ENCODE measurements around the gene UBXN10. TPM values are rescaled to one million over a fixed set of nuclear protein-coding genes. Genes with fewer than 3 reads are reported as not detected.

UBXN10 gene
- total and polyA plus RNA-seq, 2 of the 4 experiments (the other 2 are of a cell fraction): not detected

DNA sequence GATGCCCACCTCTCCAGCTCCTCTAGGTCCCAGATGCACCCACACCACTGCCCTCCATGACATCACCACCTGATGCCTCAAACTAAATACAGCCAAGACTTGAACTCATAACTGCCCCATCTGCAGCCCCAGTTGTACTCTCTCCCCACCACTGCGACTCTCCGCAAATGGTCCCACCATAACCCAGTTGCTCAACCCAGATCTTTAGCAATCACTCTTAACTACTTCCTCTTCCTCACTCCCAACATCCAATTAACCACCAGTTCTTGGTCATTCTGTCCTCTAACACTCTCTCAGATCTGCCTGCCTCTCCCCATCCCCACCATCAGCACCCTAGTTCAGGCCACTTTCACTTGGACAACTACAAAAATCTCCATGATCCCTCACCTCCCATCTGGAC is 37.2 kb downstream of the UBXN10 start:
- Histone ChIP-seq H3K9me3 (ENCODE audit: control insufficient read depth, insufficient read depth, low read length) (no peaks in the 10 kb centered on the region), H4K5ac (ENCODE audit: low read depth, low read length) (no peak overlapping the region), H2BK15ac (ENCODE audit: low read depth, low read length) (no peak overlapping the region), H3K4ac (ENCODE audit: low read depth, low read length) (no peak overlapping the region), H3K4me3 (ENCODE audit: insufficient read depth, low read depth, low read length) (no peak overlapping the region), H3K9ac (ENCODE audit: low read depth, low read length) (no peak overlapping the region), H3K79me1 (ENCODE audit: low read depth in 1 of 2, low read length in 2 of 2) (no peaks in the 10 kb centered on the region), H2AK5ac (ENCODE audit: low read depth, low read length) (no peak overlapping the region), H3K36me3 (ENCODE audit: control insufficient read depth, insufficient read depth, low read length) (no peaks in the 10 kb centered on the region), H4K8ac (ENCODE audit: low read depth in 2 of 2, low read length in 2 of 2) (no peak overlapping the region), H3K4me1 (ENCODE audit: control insufficient read depth, insufficient read depth, low read length) (no peaks in the 10 kb centered on the region), H2BK20ac (ENCODE audit: low read depth, low read length) (no peak overlapping the region), H3K18ac (ENCODE audit: low read depth, low read length) (no peak overlapping the region), H2BK120ac (ENCODE audit: low read depth, low read length) (no peak overlapping the region), H3K9me1 (ENCODE audit: insufficient read depth, low read length) (no peaks in the 10 kb centered on the region), H2AFZ (replicated peaks; ENCODE audit: low read length, poor library complexity) (no peak overlapping the region), H3K27me3 (ENCODE audit: control insufficient read depth, insufficient read depth, low read length) (peaks cover 39% of the 10 kb centered on the region), H3K4me2 (ENCODE audit: low read depth, low read length) (no peak overlapping the region), H2AK9ac (replicated peaks; ENCODE audit: low read depth, low read length, poor library complexity) (no peak overlapping the region), H4K91ac (ENCODE audit: insufficient read depth, low read depth, low read length) (no peak overlapping the region), H3K27ac (ENCODE audit: insufficient read depth, low read length) (no peak overlapping the region), H3K14ac (replicated peaks; ENCODE audit: low read depth, low read length) (no peak overlapping the region), H3K56ac (ENCODE audit: extremely low read depth, insufficient read depth, low read length) (no peak overlapping the region), H4K20me1 (ENCODE audit: insufficient read depth, low read length) (no peaks in the 10 kb centered on the region), H3K23ac (ENCODE audit: low read depth, low read length) (no peak overlapping the region), H2BK5ac (ENCODE audit: low read depth, low read length, poor library complexity, severe bottlenecking) (no peak overlapping the region)
- POLR2A ChIA-PET (ENCODE audit: unreplicated experiment): no interaction called here
- in situ Hi-C loops (cut with MboI; ENCODE audit: low sequenced_read_pairs): loop anchor here (25.0 kb wide), 1 partner anchor 414 kb away; the partner anchor contains the start of gene PINK1
- CTCF ChIA-PET: no interaction called here
- 85% methylated on average over 2 of the region's 2 CpGs; no CpG with 5 or more reads in 1 of the 2 experiments for WGBS, 2 experiments (ENCODE audit: extremely low coverage in 2 of 2, insufficient read length in 1 of 2)
- DNase-seq (no peak), ATAC-seq (ENCODE audit: low read depth) (no peak)
- TF ChIP-seq NFE2L2 (IDR thresholded peaks at IDR 0.05; ENCODE audit: low read depth, low read length) (no peak), MXI1 (IDR thresholded peaks at IDR 0.05; ENCODE audit: borderline replicate concordance, low read depth, low read length) (no peak), RAD21 (IDR thresholded peaks at IDR 0.05; ENCODE audit: low read length) (no peak), CHD1 (IDR thresholded peaks at IDR 0.05; ENCODE audit: low read depth, low read length) (no peak), POLR2A (IDR thresholded peaks at IDR 0.05; ENCODE audit: low read depth, low read length) (no peak), RFX5 (IDR thresholded peaks at IDR 0.05; ENCODE audit: low read depth, low read length) (no peak), MAFK (IDR thresholded peaks at IDR 0.05; ENCODE audit: low read depth, low read length) (no peak)
- TF ChIP-seq, protein P1, sequence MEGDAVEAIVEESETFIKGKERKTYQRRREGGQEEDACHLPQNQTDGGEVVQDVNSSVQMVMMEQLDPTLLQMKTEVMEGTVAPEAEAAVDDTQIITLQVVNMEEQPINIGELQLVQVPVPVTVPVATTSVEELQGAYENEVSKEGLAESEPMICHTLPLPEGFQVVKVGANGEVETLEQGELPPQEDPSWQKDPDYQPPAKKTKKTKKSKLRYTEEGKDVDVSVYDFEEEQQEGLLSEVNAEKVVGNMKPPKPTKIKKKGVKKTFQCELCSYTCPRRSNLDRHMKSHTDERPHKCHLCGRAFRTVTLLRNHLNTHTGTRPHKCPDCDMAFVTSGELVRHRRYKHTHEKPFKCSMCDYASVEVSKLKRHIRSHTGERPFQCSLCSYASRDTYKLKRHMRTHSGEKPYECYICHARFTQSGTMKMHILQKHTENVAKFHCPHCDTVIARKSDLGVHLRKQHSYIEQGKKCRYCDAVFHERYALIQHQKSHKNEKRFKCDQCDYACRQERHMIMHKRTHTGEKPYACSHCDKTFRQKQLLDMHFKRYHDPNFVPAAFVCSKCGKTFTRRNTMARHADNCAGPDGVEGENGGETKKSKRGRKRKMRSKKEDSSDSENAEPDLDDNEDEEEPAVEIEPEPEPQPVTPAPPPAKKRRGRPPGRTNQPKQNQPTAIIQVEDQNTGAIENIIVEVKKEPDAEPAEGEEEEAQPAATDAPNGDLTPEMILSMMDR (conservative IDR thresholded peaks at IDR 0.05; ENCODE audit: low read depth, low read length): no peak
- no TSS peak for BruUV-seq (replicated peaks)
- dilution Hi-C loops (cut with HindIII; ENCODE audit: low sequenced_read_pairs, unreplicated experiment): no loop called here
- intact Hi-C loops (cut with micrococcal nuclease): no loop called here

All from IMR-90 (cell line).